ENCODE measurements around the gene HSPBP1.

HSPBP1 gene

DNA sequence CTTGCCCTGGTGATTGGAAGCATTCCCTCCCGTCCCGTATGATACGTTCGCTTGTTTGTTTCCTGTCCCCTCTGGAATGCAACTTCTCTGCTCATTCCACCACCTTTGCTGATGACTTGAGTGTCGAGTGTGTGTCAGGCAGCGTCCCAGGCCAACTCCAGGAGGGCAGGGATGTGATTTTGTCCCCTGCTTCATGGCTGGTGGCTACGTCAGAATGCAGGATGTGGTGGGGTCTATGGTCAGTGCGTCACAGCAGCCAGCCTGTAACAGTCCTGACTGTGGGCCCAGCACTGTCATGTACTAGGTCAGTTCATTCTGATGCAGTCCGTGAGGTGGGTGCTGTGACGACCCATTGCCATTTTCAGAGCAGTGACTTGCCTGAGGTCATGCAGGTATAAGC, 20.1 kb upstream of the HSPBP1 start:
- DNase-seq = no peak
- no peaks in the 10 kb centered on the region for H3K27me3 ChIP-seq (replicated peaks)
- TF ChIP-seq, protein P1, sequence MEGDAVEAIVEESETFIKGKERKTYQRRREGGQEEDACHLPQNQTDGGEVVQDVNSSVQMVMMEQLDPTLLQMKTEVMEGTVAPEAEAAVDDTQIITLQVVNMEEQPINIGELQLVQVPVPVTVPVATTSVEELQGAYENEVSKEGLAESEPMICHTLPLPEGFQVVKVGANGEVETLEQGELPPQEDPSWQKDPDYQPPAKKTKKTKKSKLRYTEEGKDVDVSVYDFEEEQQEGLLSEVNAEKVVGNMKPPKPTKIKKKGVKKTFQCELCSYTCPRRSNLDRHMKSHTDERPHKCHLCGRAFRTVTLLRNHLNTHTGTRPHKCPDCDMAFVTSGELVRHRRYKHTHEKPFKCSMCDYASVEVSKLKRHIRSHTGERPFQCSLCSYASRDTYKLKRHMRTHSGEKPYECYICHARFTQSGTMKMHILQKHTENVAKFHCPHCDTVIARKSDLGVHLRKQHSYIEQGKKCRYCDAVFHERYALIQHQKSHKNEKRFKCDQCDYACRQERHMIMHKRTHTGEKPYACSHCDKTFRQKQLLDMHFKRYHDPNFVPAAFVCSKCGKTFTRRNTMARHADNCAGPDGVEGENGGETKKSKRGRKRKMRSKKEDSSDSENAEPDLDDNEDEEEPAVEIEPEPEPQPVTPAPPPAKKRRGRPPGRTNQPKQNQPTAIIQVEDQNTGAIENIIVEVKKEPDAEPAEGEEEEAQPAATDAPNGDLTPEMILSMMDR (IDR thresholded peaks at IDR 0.05; ENCODE audit: low read depth, low read length, missing control alignments) = no peak
- in situ Hi-C loops (cut with HindIII; ENCODE audit: low pct_ligation_motif_present, low sequenced_read_pairs) = no loop called here
- H3K4me3 ChIP-seq (ENCODE audit: low read depth, low read length) = no peak overlapping the region
- no peak overlapping the region for H3K27ac ChIP-seq
- peaks cover 3% of the 10 kb centered on the region for H3K36me3 ChIP-seq (replicated peaks)

DNA sequence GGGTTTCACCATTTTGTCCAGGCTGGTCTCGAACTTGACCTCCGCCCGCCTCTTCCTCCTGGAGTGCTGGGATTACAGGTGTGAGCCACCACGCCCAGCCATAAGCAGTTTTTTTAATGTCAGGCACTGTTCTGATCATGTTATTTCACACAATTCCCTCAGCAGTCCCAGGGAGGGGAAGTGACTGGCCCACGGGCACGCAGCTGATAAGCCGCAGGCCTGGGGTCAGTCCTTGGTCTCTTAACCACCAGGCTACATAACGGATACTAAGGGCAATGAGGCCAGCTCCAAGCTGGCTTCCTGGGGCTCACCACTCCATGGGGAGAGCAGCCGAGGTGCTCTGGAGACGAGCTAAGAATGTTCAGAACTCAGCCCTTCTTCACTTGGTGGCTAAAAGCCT, 17.4 kb upstream of the HSPBP1 start:
- H3K27me3 ChIP-seq (replicated peaks) = no peaks in the 10 kb centered on the region
- no peak overlapping the region for H3K27ac ChIP-seq
- in situ Hi-C loops (cut with HindIII; ENCODE audit: low pct_ligation_motif_present, low sequenced_read_pairs) = no loop called here
- DNase-seq = no peak
- TF ChIP-seq, protein P1 (IDR thresholded peaks at IDR 0.05; ENCODE audit: low read depth, low read length, missing control alignments) = no peak
- H3K36me3 ChIP-seq (replicated peaks) = peaks cover 11% of the 10 kb centered on the region
- no peak overlapping the region for H3K4me3 ChIP-seq (ENCODE audit: low read depth, low read length)

DNA sequence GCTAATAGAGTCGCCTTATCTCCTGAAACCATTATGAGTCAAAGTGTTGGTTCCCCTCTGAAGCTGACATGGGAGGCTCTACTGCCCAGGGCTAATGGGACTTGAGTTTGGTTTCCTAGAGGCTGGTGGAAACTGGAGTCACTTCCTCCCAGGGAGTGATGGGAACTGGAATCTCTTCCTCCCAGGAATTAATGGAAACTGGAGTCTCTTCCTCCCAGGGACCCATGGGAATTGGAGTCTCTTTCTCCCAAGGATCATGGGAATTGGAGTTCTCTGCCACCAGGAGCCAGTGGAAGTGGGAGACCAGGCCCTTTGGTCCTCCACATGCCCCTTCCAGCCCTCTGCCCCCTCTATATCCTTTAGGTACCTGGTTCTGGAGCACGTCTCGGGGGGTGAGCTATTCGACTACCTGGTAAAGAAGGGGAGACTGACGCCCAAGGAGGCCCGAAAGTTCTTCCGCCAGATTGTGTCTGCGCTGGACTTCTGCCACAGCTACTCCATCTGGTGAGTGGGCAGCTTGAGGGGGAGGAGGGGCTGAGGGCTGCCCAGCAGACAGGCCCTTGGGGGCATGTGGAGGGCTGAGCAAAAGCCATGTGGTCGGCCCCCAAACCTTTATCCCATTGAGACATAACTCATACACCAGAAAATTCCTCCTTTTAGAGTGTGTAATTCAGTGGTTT, 9.3 kb upstream of the HSPBP1 start:
- Histone ChIP-seq H3K4me3 (ENCODE audit: low read depth, low read length) (no peak overlapping the region), H3K27me3 (replicated peaks) (no peaks in the 10 kb centered on the region), H3K27ac (no peak overlapping the region), H3K36me3 (replicated peaks) (peaks cover 9% of the 10 kb centered on the region)
- DNase-seq = no peak
- in situ Hi-C loops (cut with HindIII; ENCODE audit: low pct_ligation_motif_present, low sequenced_read_pairs) = no loop called here
- TF ChIP-seq, protein P1 (IDR thresholded peaks at IDR 0.05; ENCODE audit: low read depth, low read length, missing control alignments) = no peak

GRCh38 chr19:55287361-55288079, 7.6 kb upstream of the HSPBP1 start:
- in situ Hi-C loops (cut with HindIII; ENCODE audit: low pct_ligation_motif_present, low sequenced_read_pairs) = no loop called here
- TF ChIP-seq, protein P1 (IDR thresholded peaks at IDR 0.05; ENCODE audit: low read depth, low read length, missing control alignments) = no peak
- H3K36me3 ChIP-seq (replicated peaks) = peaks cover 6% of the 10 kb centered on the region
- no peak for DNase-seq
- no peak overlapping the region for H3K4me3 ChIP-seq (ENCODE audit: low read depth, low read length)
- H3K27me3 ChIP-seq (replicated peaks) = no peaks in the 10 kb centered on the region
- H3K27ac ChIP-seq = no peak overlapping the region

DNA sequence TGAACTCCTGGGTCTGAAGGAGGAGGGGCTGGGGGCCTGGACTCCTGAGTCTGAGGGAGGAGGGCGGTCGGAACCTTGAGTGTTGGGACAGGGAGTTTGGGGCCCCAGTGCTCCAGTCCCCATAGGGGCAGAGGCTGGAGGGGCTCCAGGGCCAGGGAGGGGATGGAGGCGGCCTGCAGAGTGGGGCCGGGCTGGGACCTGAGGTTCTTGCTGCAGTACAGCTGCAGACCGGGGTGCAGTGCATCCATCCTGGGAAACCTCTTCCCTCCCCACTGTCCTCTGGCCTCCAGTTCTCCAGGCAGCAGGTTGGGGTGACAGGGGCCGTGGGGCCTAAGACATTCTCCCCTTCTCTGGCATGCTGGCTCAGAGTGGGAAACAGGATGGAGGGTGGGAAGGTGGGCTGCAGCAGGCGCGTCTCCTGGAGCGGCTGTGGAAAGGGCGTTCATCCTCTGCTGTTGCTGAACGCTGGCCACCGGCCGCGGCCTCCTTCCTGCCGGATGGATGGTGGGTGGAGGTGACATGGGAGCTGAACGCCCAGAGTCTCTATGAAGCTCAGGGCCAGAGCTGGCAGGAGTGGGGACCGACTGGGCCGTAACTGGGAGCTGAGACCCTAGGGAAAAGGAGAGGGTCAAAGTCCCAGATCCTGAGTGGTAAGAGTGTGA, 5.5 kb upstream of the HSPBP1 start:
- no peak for DNase-seq
- no peak overlapping the region for H3K27ac ChIP-seq
- peak overlapping the region; percentile 29 for H3K4me3 ChIP-seq (ENCODE audit: low read depth, low read length)
- TF ChIP-seq, protein P1 (IDR thresholded peaks at IDR 0.05; ENCODE audit: low read depth, low read length, missing control alignments) = no peak
- H3K36me3 ChIP-seq (replicated peaks) = peaks cover 6% of the 10 kb centered on the region
- in situ Hi-C loops (cut with HindIII; ENCODE audit: low pct_ligation_motif_present, low sequenced_read_pairs) = no loop called here
- H3K27me3 ChIP-seq (replicated peaks) = no peaks in the 10 kb centered on the region
